22Rv1 (cell line): ENCODE data around the gene SLC3A2.

Source experiments
- ZFX ChIP-seq: fragments of 450-650 bp; IDR thresholded peaks from 2 replicates; pipeline ENCODE4 v1.6.1; 2017; ENCODE audit warnings: antibody characterized with exemption, borderline replicate concordance
- TF ChIP-seq, protein P1 (sequence below): fragments of 450-650 bp; IDR thresholded peaks from 2 replicates; pipeline ENCODE4 v1.5.1; 2017; ENCODE audit warnings: mild to moderate bottlenecking

DNA sequence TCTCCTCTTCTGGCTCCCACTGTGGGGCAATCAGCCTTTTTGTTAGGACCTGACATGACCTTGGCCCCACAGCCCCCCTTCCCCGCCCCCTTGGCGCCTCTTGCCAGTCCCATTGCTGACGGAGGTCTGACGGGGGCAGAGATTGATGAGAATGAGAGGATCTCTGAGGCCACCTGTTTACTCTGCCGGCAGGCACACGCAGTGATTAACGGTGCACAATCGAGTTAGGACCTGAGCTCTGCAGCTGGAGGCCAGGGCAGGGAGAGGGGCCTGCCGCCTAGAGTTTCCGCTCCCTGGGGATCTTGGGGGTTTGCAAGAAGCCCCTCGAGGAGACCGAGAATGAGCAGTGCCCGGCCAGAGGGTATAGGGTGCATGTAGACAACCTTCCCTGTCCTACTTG, 47.3 kb downstream of the SLC3A2 start:
- TF ChIP-seq, protein P1, sequence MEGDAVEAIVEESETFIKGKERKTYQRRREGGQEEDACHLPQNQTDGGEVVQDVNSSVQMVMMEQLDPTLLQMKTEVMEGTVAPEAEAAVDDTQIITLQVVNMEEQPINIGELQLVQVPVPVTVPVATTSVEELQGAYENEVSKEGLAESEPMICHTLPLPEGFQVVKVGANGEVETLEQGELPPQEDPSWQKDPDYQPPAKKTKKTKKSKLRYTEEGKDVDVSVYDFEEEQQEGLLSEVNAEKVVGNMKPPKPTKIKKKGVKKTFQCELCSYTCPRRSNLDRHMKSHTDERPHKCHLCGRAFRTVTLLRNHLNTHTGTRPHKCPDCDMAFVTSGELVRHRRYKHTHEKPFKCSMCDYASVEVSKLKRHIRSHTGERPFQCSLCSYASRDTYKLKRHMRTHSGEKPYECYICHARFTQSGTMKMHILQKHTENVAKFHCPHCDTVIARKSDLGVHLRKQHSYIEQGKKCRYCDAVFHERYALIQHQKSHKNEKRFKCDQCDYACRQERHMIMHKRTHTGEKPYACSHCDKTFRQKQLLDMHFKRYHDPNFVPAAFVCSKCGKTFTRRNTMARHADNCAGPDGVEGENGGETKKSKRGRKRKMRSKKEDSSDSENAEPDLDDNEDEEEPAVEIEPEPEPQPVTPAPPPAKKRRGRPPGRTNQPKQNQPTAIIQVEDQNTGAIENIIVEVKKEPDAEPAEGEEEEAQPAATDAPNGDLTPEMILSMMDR = no peak
- no peak for TF ChIP-seq ZFX
